ENCODE data around the gene CRB2.

- TF ChIP-seq, protein P1, sequence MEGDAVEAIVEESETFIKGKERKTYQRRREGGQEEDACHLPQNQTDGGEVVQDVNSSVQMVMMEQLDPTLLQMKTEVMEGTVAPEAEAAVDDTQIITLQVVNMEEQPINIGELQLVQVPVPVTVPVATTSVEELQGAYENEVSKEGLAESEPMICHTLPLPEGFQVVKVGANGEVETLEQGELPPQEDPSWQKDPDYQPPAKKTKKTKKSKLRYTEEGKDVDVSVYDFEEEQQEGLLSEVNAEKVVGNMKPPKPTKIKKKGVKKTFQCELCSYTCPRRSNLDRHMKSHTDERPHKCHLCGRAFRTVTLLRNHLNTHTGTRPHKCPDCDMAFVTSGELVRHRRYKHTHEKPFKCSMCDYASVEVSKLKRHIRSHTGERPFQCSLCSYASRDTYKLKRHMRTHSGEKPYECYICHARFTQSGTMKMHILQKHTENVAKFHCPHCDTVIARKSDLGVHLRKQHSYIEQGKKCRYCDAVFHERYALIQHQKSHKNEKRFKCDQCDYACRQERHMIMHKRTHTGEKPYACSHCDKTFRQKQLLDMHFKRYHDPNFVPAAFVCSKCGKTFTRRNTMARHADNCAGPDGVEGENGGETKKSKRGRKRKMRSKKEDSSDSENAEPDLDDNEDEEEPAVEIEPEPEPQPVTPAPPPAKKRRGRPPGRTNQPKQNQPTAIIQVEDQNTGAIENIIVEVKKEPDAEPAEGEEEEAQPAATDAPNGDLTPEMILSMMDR (IDR thresholded peaks at IDR 0.05), result no peak
- TF ChIP-seq POLR2A (IDR thresholded peaks at IDR 0.05), result no peak
Observed at GRCh38 chr9:123326662-123327093, 29.3 kb upstream of the CRB2 start.
